ENCODE results near the gene EREG. TPM values are rescaled to one million over a fixed set of nuclear protein-coding genes. Genes with fewer than 3 reads are reported as not detected.

The EREG gene
- polyA plus RNA-seq, 2 donors: 4.9 to 5.9 TPM

- 74 to 78% methylated on average over 3 of the region's 3 CpGs for WGBS, 2 donors
- no peaks in the 10 kb centered on the region for H3K9me3 ChIP-seq (ENCODE audit: control insufficient read depth in 2 of 2, insufficient read depth in 1 of 2, low read depth in 1 of 2, low read length in 1 of 2)
- no peak overlapping the region for H3K4me3 ChIP-seq (ENCODE audit: low read depth in 1 of 2, low read length in 2 of 2)
- H3K4me1 ChIP-seq (ENCODE audit: control insufficient read depth in 2 of 2, insufficient read depth in 2 of 2, low read length in 1 of 2): peaks cover 0 to 3% of the 10 kb centered on the region in 2 donors
- H3K36me3 ChIP-seq (ENCODE audit: control insufficient read depth in 2 of 2, insufficient read depth in 2 of 2, low read length in 1 of 2): no peaks in the 10 kb centered on the region
- H3K27ac ChIP-seq (ENCODE audit: low read depth in 2 of 2, low read length in 1 of 2): no peak overlapping the region
- H3K27me3 ChIP-seq (ENCODE audit: control insufficient read depth in 1 of 2, insufficient read depth in 2 of 2, low read length in 2 of 2): no peaks in the 10 kb centered on the region
Observed at GRCh38 chr4:74324262-74324661, 40.7 kb upstream of the EREG start.

- no peaks in the 10 kb centered on the region for H3K27me3 ChIP-seq (ENCODE audit: control insufficient read depth in 1 of 2, insufficient read depth in 2 of 2, low read length in 2 of 2)
- no peaks in the 10 kb centered on the region for H3K4me1 ChIP-seq (ENCODE audit: control insufficient read depth in 2 of 2, insufficient read depth in 2 of 2, low read length in 1 of 2)
- H3K36me3 ChIP-seq (ENCODE audit: control insufficient read depth in 2 of 2, insufficient read depth in 2 of 2, low read length in 1 of 2): no peaks in the 10 kb centered on the region
- no peak overlapping the region for H3K27ac ChIP-seq (ENCODE audit: low read depth in 2 of 2, low read length in 1 of 2)
- 74 to 86% methylated on average over 2 of the region's 2 CpGs for WGBS, 2 donors
- H3K9me3 ChIP-seq (ENCODE audit: control insufficient read depth in 2 of 2, insufficient read depth in 1 of 2, low read depth in 1 of 2, low read length in 1 of 2): no peaks in the 10 kb centered on the region
- no peak overlapping the region for H3K4me3 ChIP-seq (ENCODE audit: low read depth in 1 of 2, low read length in 2 of 2)
Observed at GRCh38 chr4:74325886-74326285, 39.1 kb upstream of the EREG start.

DNA sequence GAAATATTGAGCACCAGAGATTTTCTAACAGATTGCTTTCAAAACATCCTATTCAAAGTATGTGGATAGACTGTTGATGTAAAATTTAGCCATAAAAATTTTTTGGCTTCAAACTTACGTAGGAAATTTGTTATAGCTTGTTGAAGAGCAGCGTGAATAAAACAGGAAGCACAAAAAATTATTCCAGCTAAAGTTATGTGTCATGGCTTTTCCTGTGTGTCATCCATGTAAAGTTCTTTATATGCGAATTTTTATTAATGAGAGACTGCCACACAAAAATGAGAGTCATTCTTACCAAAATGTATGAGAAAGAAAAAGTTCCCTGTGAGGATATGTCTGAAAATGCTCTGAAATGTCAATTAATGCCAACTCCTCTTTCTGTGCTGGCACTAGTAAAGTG is 37.2 kb upstream of the EREG start:
- 32 to 47% methylated on average over 3 of the region's 3 CpGs for WGBS, 2 donors
- Histone ChIP-seq H3K4me3 (ENCODE audit: low read depth in 1 of 2, low read length in 2 of 2) (no peak overlapping the region), H3K36me3 (ENCODE audit: control insufficient read depth in 2 of 2, insufficient read depth in 2 of 2, low read length in 1 of 2) (no peaks in the 10 kb centered on the region), H3K27ac (ENCODE audit: low read depth in 2 of 2, low read length in 1 of 2) (no peak overlapping the region), H3K4me1 (ENCODE audit: control insufficient read depth in 2 of 2, insufficient read depth in 2 of 2, low read length in 1 of 2) (no peaks in the 10 kb centered on the region), H3K9me3 (ENCODE audit: control insufficient read depth in 2 of 2, insufficient read depth in 1 of 2, low read depth in 1 of 2, low read length in 1 of 2) (no peaks in the 10 kb centered on the region), H3K27me3 (ENCODE audit: control insufficient read depth in 1 of 2, insufficient read depth in 2 of 2, low read length in 2 of 2) (no peaks in the 10 kb centered on the region)

- H3K27ac ChIP-seq (ENCODE audit: low read depth in 2 of 2, low read length in 1 of 2): no peak overlapping the region
- WGBS, 2 donors: 81 to 91% methylated on average over 1 of the region's 1 CpG
- no peak overlapping the region for H3K4me3 ChIP-seq (ENCODE audit: low read depth in 1 of 2, low read length in 2 of 2)
- no peaks in the 10 kb centered on the region for H3K4me1 ChIP-seq (ENCODE audit: control insufficient read depth in 2 of 2, insufficient read depth in 2 of 2, low read length in 1 of 2)
- no peaks in the 10 kb centered on the region for H3K9me3 ChIP-seq (ENCODE audit: control insufficient read depth in 2 of 2, insufficient read depth in 1 of 2, low read depth in 1 of 2, low read length in 1 of 2)
- H3K27me3 ChIP-seq (ENCODE audit: control insufficient read depth in 1 of 2, insufficient read depth in 2 of 2, low read length in 2 of 2): no peaks in the 10 kb centered on the region
- no peaks in the 10 kb centered on the region for H3K36me3 ChIP-seq (ENCODE audit: control insufficient read depth in 2 of 2, insufficient read depth in 2 of 2, low read length in 1 of 2)
Observed at GRCh38 chr4:74328501-74328900, 36.4 kb upstream of the EREG start.

- H3K27ac ChIP-seq (ENCODE audit: low read depth in 2 of 2, low read length in 1 of 2): no peak overlapping the region
- no peaks in the 10 kb centered on the region for H3K4me1 ChIP-seq (ENCODE audit: control insufficient read depth in 2 of 2, insufficient read depth in 2 of 2, low read length in 1 of 2)
- H3K36me3 ChIP-seq (ENCODE audit: control insufficient read depth in 2 of 2, insufficient read depth in 2 of 2, low read length in 1 of 2): no peaks in the 10 kb centered on the region
- H3K9me3 ChIP-seq (ENCODE audit: control insufficient read depth in 2 of 2, insufficient read depth in 1 of 2, low read depth in 1 of 2, low read length in 1 of 2): no peaks in the 10 kb centered on the region
- H3K27me3 ChIP-seq (ENCODE audit: control insufficient read depth in 1 of 2, insufficient read depth in 2 of 2, low read length in 2 of 2): no peaks in the 10 kb centered on the region
- H3K4me3 ChIP-seq (ENCODE audit: low read depth in 1 of 2, low read length in 2 of 2): no peak overlapping the region
Observed at GRCh38 chr4:74329307-74329706, 35.6 kb upstream of the EREG start.

DNA sequence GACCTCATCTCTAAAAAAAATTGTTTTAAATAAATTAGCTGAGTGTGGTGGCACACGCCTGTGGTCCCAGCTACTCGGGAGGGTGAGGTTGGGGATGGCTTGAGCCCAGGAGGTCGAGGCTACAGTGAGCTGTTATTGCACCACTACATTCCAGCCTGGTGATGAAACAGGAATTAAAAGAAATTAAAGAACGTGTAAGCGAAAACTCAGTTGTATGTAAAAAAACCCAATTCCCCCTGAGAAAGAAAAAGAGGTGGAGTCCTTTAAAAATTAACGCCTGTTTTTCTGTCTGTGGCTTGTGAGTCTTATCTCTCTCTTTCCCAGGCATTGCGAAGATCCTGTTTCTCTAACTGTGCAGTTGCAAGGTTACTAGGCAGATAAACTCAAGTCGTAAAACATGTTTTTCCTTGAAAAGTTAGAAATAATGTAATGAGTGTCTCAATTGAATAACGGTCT is 34.6 kb upstream of the EREG start:
- Histone ChIP-seq H3K4me3 (ENCODE audit: low read depth in 1 of 2, low read length in 2 of 2) (no peak overlapping the region), H3K27ac (ENCODE audit: low read depth in 2 of 2, low read length in 1 of 2) (no peak overlapping the region), H3K4me1 (ENCODE audit: control insufficient read depth in 2 of 2, insufficient read depth in 2 of 2, low read length in 1 of 2) (no peaks in the 10 kb centered on the region), H3K36me3 (ENCODE audit: control insufficient read depth in 2 of 2, insufficient read depth in 2 of 2, low read length in 1 of 2) (no peaks in the 10 kb centered on the region), H3K9me3 (ENCODE audit: control insufficient read depth in 2 of 2, insufficient read depth in 1 of 2, low read depth in 1 of 2, low read length in 1 of 2) (no peaks in the 10 kb centered on the region), H3K27me3 (ENCODE audit: control insufficient read depth in 1 of 2, insufficient read depth in 2 of 2, low read length in 2 of 2) (no peaks in the 10 kb centered on the region)
- 70 to 77% methylated on average over 9 of the region's 9 CpGs for WGBS, 2 donors

- Histone ChIP-seq H3K9me3 (ENCODE audit: control insufficient read depth in 2 of 2, insufficient read depth in 1 of 2, low read depth in 1 of 2, low read length in 1 of 2) (no peaks in the 10 kb centered on the region), H3K4me1 (ENCODE audit: control insufficient read depth in 2 of 2, insufficient read depth in 2 of 2, low read length in 1 of 2) (no peaks in the 10 kb centered on the region), H3K27me3 (ENCODE audit: control insufficient read depth in 1 of 2, insufficient read depth in 2 of 2, low read length in 2 of 2) (no peaks in the 10 kb centered on the region), H3K27ac (ENCODE audit: low read depth in 2 of 2, low read length in 1 of 2) (no peak overlapping the region), H3K36me3 (ENCODE audit: control insufficient read depth in 2 of 2, insufficient read depth in 2 of 2, low read length in 1 of 2) (no peaks in the 10 kb centered on the region), H3K4me3 (ENCODE audit: low read depth in 1 of 2, low read length in 2 of 2) (no peak overlapping the region)
- 75 to 76% methylated on average over 2 of the region's 2 CpGs for WGBS, 2 donors
Observed at GRCh38 chr4:74331252-74331651, 33.7 kb upstream of the EREG start.

DNA sequence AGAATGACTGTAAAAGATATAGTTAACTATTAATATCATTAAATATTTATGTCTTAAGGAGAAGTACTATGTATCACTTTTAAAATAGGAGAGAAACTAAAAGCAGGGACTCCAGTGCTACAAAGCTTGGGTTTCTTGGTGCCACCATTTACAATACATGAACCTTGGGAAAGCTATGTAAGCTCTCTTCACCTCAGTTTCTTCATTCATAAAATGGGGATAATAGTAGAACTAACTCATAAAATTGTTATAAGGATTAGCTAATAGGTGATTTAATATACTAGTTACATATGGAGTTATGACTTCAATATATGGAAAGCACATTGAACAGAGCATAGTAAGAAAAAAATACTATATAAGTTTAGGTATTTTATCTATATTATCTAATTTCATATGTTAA is 33.0 kb upstream of the EREG start:
- no peak overlapping the region for H3K4me3 ChIP-seq (ENCODE audit: low read depth in 1 of 2, low read length in 2 of 2)
- no peaks in the 10 kb centered on the region for H3K36me3 ChIP-seq (ENCODE audit: control insufficient read depth in 2 of 2, insufficient read depth in 2 of 2, low read length in 1 of 2)
- H3K27me3 ChIP-seq (ENCODE audit: control insufficient read depth in 1 of 2, insufficient read depth in 2 of 2, low read length in 2 of 2): no peaks in the 10 kb centered on the region
- no peaks in the 10 kb centered on the region for H3K9me3 ChIP-seq (ENCODE audit: control insufficient read depth in 2 of 2, insufficient read depth in 1 of 2, low read depth in 1 of 2, low read length in 1 of 2)
- H3K27ac ChIP-seq (ENCODE audit: low read depth in 2 of 2, low read length in 1 of 2): no peak overlapping the region
- H3K4me1 ChIP-seq (ENCODE audit: control insufficient read depth in 2 of 2, insufficient read depth in 2 of 2, low read length in 1 of 2): no peaks in the 10 kb centered on the region

DNA sequence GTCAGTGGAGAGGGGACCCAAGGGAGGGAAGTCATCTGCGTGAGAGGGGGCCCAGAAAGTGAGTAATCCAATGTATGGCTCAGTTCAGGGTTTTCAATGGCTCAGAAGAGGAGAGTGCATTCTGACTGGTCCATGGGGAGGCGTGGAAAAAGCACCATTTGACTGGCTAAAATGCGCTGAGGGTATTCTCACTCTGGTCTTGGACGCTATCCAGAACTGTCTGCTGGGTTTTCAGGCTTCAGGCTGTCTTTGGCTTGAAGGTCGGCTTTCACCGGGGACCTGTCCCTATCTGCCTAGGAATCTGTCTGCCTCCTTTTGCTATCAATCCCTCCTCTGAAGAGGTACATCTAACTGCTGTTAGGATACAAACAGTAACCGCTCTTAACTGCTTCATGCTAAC is 30.3 kb upstream of the EREG start:
- WGBS, 2 donors: 88 to 93% methylated on average over 7 of the region's 7 CpGs
- Histone ChIP-seq H3K27ac (ENCODE audit: low read depth in 2 of 2, low read length in 1 of 2) (no peak overlapping the region), H3K4me1 (ENCODE audit: control insufficient read depth in 2 of 2, insufficient read depth in 2 of 2, low read length in 1 of 2) (no peaks in the 10 kb centered on the region), H3K9me3 (ENCODE audit: control insufficient read depth in 2 of 2, insufficient read depth in 1 of 2, low read depth in 1 of 2, low read length in 1 of 2) (no peaks in the 10 kb centered on the region), H3K4me3 (ENCODE audit: low read depth in 1 of 2, low read length in 2 of 2) (no peak overlapping the region), H3K27me3 (ENCODE audit: control insufficient read depth in 1 of 2, insufficient read depth in 2 of 2, low read length in 2 of 2) (no peaks in the 10 kb centered on the region), H3K36me3 (ENCODE audit: control insufficient read depth in 2 of 2, insufficient read depth in 2 of 2, low read length in 1 of 2) (no peaks in the 10 kb centered on the region)

DNA sequence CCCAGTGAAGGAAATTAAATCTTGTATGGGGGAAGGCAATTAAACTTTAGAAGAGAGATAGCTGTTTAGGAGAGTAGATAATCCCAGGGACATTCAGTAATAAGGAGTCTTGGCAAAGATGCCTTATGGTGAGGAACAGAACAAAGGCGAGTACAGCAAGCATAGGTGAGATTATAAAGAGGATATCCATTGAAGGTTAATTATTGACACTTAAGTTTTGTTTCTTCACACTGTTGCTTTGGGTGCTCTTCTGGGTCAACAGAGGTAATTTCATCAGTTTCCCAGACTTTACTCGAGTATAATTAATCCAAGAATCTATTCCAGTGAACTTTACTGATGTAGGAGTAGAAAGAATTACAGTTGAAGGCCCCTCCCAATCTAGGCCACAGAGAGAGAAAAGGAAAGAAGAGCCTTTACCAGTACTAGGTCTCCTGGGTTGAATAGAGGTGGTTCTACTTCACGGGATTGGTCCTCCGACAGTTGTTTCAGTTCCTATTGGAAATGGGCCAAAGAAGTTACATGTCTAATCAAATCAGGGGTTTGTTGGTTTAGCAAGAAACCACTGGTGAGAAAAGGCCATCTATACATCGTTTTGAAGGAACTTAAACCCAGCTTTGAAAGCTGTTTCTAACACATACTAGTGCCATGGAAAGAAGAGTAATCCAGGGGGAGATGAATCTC is 29.5 kb upstream of the EREG start:
- no peaks in the 10 kb centered on the region for H3K9me3 ChIP-seq (ENCODE audit: control insufficient read depth in 2 of 2, insufficient read depth in 1 of 2, low read depth in 1 of 2, low read length in 1 of 2)
- H3K27ac ChIP-seq (ENCODE audit: low read depth in 2 of 2, low read length in 1 of 2): no peak overlapping the region
- H3K27me3 ChIP-seq (ENCODE audit: control insufficient read depth in 1 of 2, insufficient read depth in 2 of 2, low read length in 2 of 2): no peaks in the 10 kb centered on the region
- 68 to 73% methylated on average over 5 of the region's 5 CpGs for WGBS, 2 donors
- H3K4me1 ChIP-seq (ENCODE audit: control insufficient read depth in 2 of 2, insufficient read depth in 2 of 2, low read length in 1 of 2): no peaks in the 10 kb centered on the region
- no peak overlapping the region for H3K4me3 ChIP-seq (ENCODE audit: low read depth in 1 of 2, low read length in 2 of 2)
- no peaks in the 10 kb centered on the region for H3K36me3 ChIP-seq (ENCODE audit: control insufficient read depth in 2 of 2, insufficient read depth in 2 of 2, low read length in 1 of 2)
